Neural crest cell (in vitro differentiated cells): ENCODE measurements around the gene GAB2. TPM values are rescaled to one million over a fixed set of nuclear protein-coding genes. Genes with fewer than 3 reads are reported as not detected.

Source experiments
- DNase-seq: peaks from one replicate; pipeline ENCODE4 v3.0.0; 2021; ENCODE audit warnings: low read depth, mixed read lengths, low spot score
- H3K27ac Mint-ChIP-seq: one replicate; pipeline ENCODE4 v1.8.0; 2021; ENCODE audit warnings: mild to moderate bottlenecking, mixed read lengths; ENCODE audit not compliant: unreplicated experiment
- H3K27me3 Mint-ChIP-seq: 2 replicates; pipeline ENCODE4 v1.8.0; 2021; ENCODE audit warnings: low read depth, mild to moderate bottlenecking, mixed read lengths
- H3K36me3 Mint-ChIP-seq: 2 replicates; pipeline ENCODE4 v1.8.0; 2021; ENCODE audit warnings: low read depth, mild to moderate bottlenecking, mixed read lengths
- H3K4me1 Mint-ChIP-seq: 2 replicates; pipeline ENCODE4 v1.8.0; 2021; ENCODE audit warnings: mixed read lengths
- H3K4me3 Mint-ChIP-seq: one replicate; pipeline ENCODE4 v1.8.0; 2021; ENCODE audit warnings: mild to moderate bottlenecking, mixed read lengths
- H3K9me3 Mint-ChIP-seq: 2 replicates; pipeline ENCODE4 v1.8.0; 2021; ENCODE audit warnings: mixed read lengths
- total RNA-seq: library from RNA; stranded (reverse); gene quantifications from 2 replicates; pipeline ENCODE4 v1.2.1, GENCODE V29; 2021
- TF ChIP-seq, protein P1 (sequence below): fragments of 200-600 bp; sonication (generic); conservative IDR thresholded peaks from 2 replicates; pipeline ENCODE4 v1.5.0; 2021; ENCODE audit warnings: antibody characterized with exemption, mild to moderate bottlenecking

GAB2 gene
- total RNA-seq, 1 donor from 2014 or later: 27.9 TPM

DNA sequence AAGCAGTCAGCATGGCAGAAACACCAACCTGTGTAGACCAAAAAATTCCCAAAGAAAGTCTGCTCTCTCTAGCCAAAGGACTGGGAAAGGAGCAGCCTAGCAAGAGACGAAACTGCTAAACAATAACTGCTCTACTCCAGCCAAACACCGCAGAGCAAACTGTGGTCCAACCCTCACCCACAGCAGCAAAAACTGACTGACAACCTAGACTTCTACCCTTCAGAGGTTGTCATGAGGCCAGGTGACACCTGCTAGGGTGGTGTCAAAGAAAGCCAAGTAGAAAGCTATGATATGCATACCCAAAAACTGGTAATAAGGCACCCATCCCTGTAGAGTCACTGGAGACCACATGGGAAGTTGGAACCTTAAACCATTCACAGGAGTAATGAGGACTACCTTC is 11.8 kb downstream of the GAB2 start:
- peaks cover 16% of the 10 kb centered on the region for H3K4me1 Mint-ChIP-seq
- TF ChIP-seq, protein P1, sequence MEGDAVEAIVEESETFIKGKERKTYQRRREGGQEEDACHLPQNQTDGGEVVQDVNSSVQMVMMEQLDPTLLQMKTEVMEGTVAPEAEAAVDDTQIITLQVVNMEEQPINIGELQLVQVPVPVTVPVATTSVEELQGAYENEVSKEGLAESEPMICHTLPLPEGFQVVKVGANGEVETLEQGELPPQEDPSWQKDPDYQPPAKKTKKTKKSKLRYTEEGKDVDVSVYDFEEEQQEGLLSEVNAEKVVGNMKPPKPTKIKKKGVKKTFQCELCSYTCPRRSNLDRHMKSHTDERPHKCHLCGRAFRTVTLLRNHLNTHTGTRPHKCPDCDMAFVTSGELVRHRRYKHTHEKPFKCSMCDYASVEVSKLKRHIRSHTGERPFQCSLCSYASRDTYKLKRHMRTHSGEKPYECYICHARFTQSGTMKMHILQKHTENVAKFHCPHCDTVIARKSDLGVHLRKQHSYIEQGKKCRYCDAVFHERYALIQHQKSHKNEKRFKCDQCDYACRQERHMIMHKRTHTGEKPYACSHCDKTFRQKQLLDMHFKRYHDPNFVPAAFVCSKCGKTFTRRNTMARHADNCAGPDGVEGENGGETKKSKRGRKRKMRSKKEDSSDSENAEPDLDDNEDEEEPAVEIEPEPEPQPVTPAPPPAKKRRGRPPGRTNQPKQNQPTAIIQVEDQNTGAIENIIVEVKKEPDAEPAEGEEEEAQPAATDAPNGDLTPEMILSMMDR: no peak
- no peak overlapping the region for H3K27ac Mint-ChIP-seq
- H3K4me3 Mint-ChIP-seq: no peak overlapping the region
- no peak for DNase-seq
- peaks cover 45% of the 10 kb centered on the region for H3K36me3 Mint-ChIP-seq
- peaks cover 22% of the 10 kb centered on the region for H3K9me3 Mint-ChIP-seq
- no peaks in the 10 kb centered on the region for H3K27me3 Mint-ChIP-seq

DNA sequence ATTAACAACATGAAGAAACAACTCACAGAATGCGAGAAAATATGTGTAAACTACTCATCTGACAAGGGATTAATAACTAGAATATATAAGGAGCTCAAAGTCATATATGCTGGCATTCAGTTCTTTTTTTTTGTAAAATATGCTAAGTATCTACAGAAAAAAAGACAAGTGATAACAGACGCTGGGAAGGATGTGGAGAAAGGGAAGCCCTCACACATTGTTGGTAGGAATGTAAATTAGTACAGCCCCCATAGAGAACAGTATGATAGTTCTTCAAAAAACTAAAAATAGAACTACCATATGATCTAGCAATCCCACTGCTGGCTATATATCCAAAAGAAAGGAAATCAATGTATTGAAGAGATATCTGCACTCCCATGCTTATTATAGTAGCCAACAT is 13.8 kb downstream of the GAB2 start:
- H3K4me3 Mint-ChIP-seq: no peak overlapping the region
- TF ChIP-seq, protein P1: no peak
- DNase-seq: no peak
- H3K27ac Mint-ChIP-seq: no peak overlapping the region
- H3K9me3 Mint-ChIP-seq: peaks cover 16% of the 10 kb centered on the region
- peaks cover 22% of the 10 kb centered on the region for H3K4me1 Mint-ChIP-seq
- peaks cover 37% of the 10 kb centered on the region for H3K36me3 Mint-ChIP-seq
- H3K27me3 Mint-ChIP-seq: no peaks in the 10 kb centered on the region

DNA sequence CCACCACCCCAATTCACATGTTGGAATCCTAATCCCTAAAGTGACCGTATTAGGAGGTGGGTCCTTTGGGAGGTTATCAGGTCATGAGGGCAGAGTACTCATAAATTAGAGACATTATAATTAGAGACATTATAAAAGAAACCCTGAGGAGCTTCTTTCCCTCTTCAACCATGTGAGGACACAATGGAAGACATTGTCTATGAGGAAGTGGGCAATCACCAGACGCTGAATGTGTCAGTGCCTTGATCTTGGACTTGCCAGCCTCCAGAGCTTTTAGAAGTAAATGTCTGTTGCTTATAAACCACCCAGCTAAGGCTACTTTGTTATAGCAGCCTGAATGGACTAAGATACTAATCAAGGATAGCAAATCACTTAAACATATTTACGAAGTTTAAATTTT is 14.8 kb downstream of the GAB2 start:
- DNase-seq: no peak
- H3K27me3 Mint-ChIP-seq: no peaks in the 10 kb centered on the region
- no peak overlapping the region for H3K4me3 Mint-ChIP-seq
- peaks cover 31% of the 10 kb centered on the region for H3K36me3 Mint-ChIP-seq
- H3K4me1 Mint-ChIP-seq: peaks cover 22% of the 10 kb centered on the region
- H3K9me3 Mint-ChIP-seq: peaks cover 14% of the 10 kb centered on the region
- H3K27ac Mint-ChIP-seq: no peak overlapping the region
- TF ChIP-seq, protein P1: no peak

DNA sequence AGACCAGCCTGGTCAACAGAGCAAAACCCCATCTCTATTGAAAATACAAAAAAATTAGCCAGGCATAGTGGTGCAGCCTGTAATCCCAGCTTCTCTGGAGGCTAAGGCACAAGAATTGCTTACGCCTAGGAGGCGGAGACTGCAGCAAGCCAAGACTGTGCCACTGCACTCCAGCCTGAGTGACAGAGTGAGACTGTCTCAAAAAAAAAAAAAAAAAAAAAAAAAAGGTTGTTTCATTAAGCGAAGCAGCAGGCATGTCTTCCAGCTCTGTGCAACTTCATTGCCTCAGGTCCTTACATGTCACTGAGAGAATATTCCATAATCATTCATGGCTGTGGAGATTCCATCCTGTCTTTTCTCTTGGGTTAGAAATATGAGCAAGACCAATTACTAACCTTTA is 16.9 kb downstream of the GAB2 start:
- H3K4me3 Mint-ChIP-seq: no peak overlapping the region
- H3K27ac Mint-ChIP-seq: no peak overlapping the region

DNA sequence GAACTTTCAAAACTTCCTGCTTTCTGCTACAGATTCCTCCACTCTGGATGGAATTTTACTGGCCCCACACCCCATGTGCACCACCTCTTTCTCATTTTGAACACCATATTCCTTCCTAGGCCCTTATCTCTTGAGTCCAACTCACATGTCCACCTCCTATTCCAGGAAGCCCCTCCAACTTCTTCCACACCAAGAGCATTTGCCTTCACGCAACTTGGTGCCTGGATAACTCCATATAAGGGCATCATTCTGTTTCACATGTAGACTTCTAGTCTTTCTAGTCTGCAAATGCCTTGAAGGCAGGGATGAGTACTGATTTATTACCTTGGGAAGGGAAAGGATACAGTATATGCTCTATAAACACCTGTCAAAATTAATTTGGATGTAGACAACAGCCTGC is 17.5 kb downstream of the GAB2 start:
- Mint-ChIP-seq H3K4me1 (peaks cover 22% of the 10 kb centered on the region), H3K36me3 (peaks cover 11% of the 10 kb centered on the region), H3K4me3 (no peak overlapping the region), H3K27me3 (no peaks in the 10 kb centered on the region), H3K9me3 (peaks cover 3% of the 10 kb centered on the region), H3K27ac (peak overlapping the region; percentile 30)
- DNase-seq: no peak
- TF ChIP-seq, protein P1: no peak

More for the DNA sequence above, 16.9 kb downstream of the GAB2 start:
- no peaks in the 10 kb centered on the region for H3K27me3 Mint-ChIP-seq
- DNase-seq: no peak
- peaks cover 3% of the 10 kb centered on the region for H3K9me3 Mint-ChIP-seq
- TF ChIP-seq, protein P1: no peak
- H3K36me3 Mint-ChIP-seq: peaks cover 13% of the 10 kb centered on the region
- peaks cover 22% of the 10 kb centered on the region for H3K4me1 Mint-ChIP-seq

DNA sequence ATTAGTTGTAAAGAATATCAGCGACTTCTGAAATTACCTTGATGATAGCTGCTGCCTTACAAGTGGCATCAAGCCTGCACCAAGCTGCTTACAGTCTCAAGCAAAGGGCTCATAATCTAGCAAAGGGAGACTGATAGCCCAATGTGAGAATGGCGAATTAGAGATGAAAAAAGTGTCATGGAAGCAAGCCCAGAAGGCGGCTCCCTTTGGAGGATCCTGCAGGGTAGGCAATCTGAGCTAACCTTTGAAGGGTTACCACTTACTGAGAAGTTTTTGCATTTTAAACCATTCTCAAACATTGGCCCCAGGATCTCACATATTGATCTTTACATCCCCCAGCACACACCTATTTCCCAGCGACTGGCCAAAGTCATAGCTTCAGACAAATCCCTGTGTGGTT is 18.5 kb downstream of the GAB2 start:
- no peaks in the 10 kb centered on the region for H3K27me3 Mint-ChIP-seq
- TF ChIP-seq, protein P1: no peak
- no peak overlapping the region for H3K27ac Mint-ChIP-seq
- no peaks in the 10 kb centered on the region for H3K9me3 Mint-ChIP-seq
- peaks cover 22% of the 10 kb centered on the region for H3K4me1 Mint-ChIP-seq
- H3K4me3 Mint-ChIP-seq: no peak overlapping the region
- no peak for DNase-seq
- peaks cover 7% of the 10 kb centered on the region for H3K36me3 Mint-ChIP-seq
